Right cardiac atrium (tissue), 5 donors: Measurements from ENCODE around the gene TIMMDC1. TPM values are rescaled to one million over a fixed set of nuclear protein-coding genes. Genes with fewer than 3 reads are reported as not detected.
"Not testable (repeated sequence)": the region's sequence is repeated elsewhere in the genome, so short reads cannot be mapped to it uniquely, and the experiment has no call there.

Source experiments
- ATAC-seq, 2 donors: fragments of 200-7000 bp; cut with Tn5 transposase; one replicate each; pipeline versions ENCODE4 v1.8.0 to v1.9.1; 2020; ENCODE audit warnings: moderate library complexity in 2 of 2, mild to moderate bottlenecking in 1 of 2
- DNase-seq, 3 donors: peaks; one replicate each; pipeline ENCODE4 v3.0.0-alpha.2; 2020
- H3K27ac ChIP-seq: one replicate; pipeline ENCODE4 v1.5.1; 2013; ENCODE audit warnings: mild to moderate bottlenecking, low read length, control low read depth, moderate library complexity
- H3K27me3 ChIP-seq: one replicate; pipeline ENCODE4 v1.6.1; 2013; ENCODE audit not compliant: control insufficient read depth, insufficient read depth
- H3K4me1 ChIP-seq: one replicate; pipeline ENCODE4 v1.6.1; 2013; ENCODE audit warnings: low read length; ENCODE audit not compliant: control insufficient read depth, insufficient read depth
- H3K4me3 ChIP-seq: one replicate; pipeline ENCODE4 v1.5.1; 2013; ENCODE audit warnings: low read length, control low read depth
- H3K9me3 ChIP-seq: one replicate; pipeline ENCODE4 v1.6.1; 2013; ENCODE audit warnings: low read length; ENCODE audit not compliant: control insufficient read depth
- WGBS: extraction: QIAGEN DNeasy Blood & Tissue Kit; methylation state at CpG from one replicate; pipeline ENCODE4 v1.1.7; 2013; 5-methylcytosine and 5-hydroxymethylcytosine counted together
- intact Hi-C, 4 donors: fragments of 100-400 bp; cut with DNase I; formaldehyde crosslinking; loops; one replicate each; pipeline versions ENCODE4 v1.11.0 to v1.14.0; 2022 to 2023
- polyA plus RNA-seq: library from polyadenylated mRNA; stranded (reverse); fragments of 200-250 nt; gene quantifications from one replicate; pipeline ENCODE4 v1.2.3, GENCODE V29; 2013
- total RNA-seq, 4 donors: library from RNA; stranded (reverse); fragmentation: NEBNext Ultra II Directional; extraction: Animal tissue kit (Norgen Biotek cat#: 25700); gene quantifications; one replicate each; pipeline ENCODE4 v1.2.1, GENCODE V29; 2021
- donor health status: healthy with polysubstance abuse.
- donor health status: DM: no; HTN: yes; CAD: no.
- donor health status: DM: no; HTN: no; CAD: no.
- donor health status: DM: no; HTN: yes; CAD: no; lungs with severe emphysema.
- donor health status: DM: yes; HTN: yes; CAD: no.

TIMMDC1 gene
- total and polyA plus RNA-seq, 5 donors: 146 to 254 (median 231) TPM

DNA sequence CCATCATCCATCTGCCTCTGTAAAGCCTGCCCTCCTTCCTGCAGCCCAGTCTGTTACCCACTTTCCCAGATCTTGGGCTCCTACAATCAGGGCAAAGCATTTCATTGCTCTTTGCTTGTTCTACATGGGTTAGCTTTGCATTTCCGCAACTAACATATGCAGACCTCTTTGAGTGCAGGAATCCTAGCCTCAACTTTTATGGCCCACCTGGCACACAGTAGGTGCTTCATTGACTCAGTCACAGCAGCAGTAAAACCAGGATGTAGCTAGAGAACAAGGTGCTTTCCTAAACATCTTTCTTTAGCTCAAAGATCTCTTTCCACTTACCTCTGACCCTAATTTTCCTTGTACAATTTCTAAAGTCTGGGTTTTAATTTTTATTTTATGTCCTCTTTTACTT lies 57.6 kb downstream of the TIMMDC1 start:
- DNase-seq (no peak), ATAC-seq (no peak)
- intact Hi-C loops: no loop called here
- H3K9me3 ChIP-seq: no peaks in the 10 kb centered on the region
- WGBS: 100% methylated on average over 1 of the region's 1 CpG
- no peak overlapping the region for H3K4me3 ChIP-seq
- H3K4me1 ChIP-seq: no peaks in the 10 kb centered on the region
- no peak overlapping the region for H3K27ac ChIP-seq
- no peaks in the 10 kb centered on the region for H3K27me3 ChIP-seq

GRCh38 chr3:119557192-119557876 lies 59.0 kb downstream of the TIMMDC1 start:
- ATAC-seq (no peak), DNase-seq (no peak)
- no peak overlapping the region for H3K27ac ChIP-seq
- no peak overlapping the region for H3K4me3 ChIP-seq
- no peaks in the 10 kb centered on the region for H3K4me1 ChIP-seq
- 93% methylated on average over 7 of the region's 7 CpGs for WGBS
- intact Hi-C loops: no loop called here
- H3K27me3 ChIP-seq: no peaks in the 10 kb centered on the region
- H3K9me3 ChIP-seq: no peaks in the 10 kb centered on the region

DNA sequence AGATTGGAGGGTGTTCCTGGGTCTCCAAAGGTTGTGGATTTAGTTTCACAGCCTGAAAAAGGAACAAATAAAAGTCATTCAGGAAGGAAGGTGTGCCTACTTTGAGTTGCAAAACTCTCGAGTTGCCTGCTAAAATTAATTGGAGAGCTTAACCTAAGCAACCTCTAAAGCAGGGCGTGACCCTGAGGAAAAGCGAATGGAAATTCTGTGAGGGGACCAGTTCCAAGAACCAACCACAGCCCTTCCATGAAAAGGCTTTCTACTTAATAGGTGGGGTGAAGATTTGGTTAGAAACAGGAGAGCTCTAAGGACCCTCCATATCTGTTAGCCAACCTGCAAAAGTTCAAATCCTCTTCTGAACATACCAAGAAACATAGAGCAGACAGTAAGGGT lies 59.5 kb downstream of the TIMMDC1 start:
- no peak for DNase-seq
- H3K27ac ChIP-seq: no peak overlapping the region
- H3K4me3 ChIP-seq: no peak overlapping the region
- 82% methylated on average over 3 of the region's 3 CpGs for WGBS
- intact Hi-C loops: no loop called here
- no peaks in the 10 kb centered on the region for H3K4me1 ChIP-seq
- H3K9me3 ChIP-seq: no peaks in the 10 kb centered on the region
- ATAC-seq: no peak
- no peaks in the 10 kb centered on the region for H3K27me3 ChIP-seq

- 94% methylated on average over 9 of the region's 9 CpGs for WGBS
- intact Hi-C loops: no loop called here
- DNase-seq (no peak), ATAC-seq (no peak)
- H3K4me1 ChIP-seq: no peaks in the 10 kb centered on the region
- H3K9me3 ChIP-seq: no peaks in the 10 kb centered on the region
- no peak overlapping the region for H3K27ac ChIP-seq
- no peak overlapping the region for H3K4me3 ChIP-seq
- no peaks in the 10 kb centered on the region for H3K27me3 ChIP-seq
These were observed 60.4 kb downstream of the TIMMDC1 start for GRCh38 chr3:119558626-119559317.

DNA sequence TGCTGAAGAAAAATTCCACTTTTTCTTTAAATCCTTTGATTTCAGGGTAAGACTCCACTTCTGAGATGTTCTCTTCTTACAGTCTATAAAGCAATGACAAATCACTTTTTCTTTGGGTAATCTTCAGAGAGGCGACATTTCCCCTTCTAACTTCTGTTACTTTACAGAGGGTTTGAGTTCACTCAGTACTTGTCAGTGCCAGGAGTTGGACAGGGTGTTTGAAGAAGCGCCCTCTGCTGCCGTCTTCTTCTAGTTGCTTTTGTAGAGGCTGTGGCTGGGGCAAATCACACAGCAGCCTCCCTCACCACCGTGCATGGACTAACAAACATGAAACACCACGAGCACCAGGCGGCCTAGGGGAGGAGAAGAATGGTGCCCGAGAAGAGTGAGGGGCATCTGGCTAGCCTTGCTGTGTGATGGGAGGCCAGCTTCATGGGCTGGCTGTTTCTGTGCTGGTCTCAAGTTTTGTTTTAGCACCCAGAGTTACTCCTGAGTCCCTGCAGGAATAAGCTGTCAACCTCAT lies 61.2 kb downstream of the TIMMDC1 start, which contains the start of gene CD80:
Gene CD80, minus strand, starts transcription at position 174 of the 523 bp plus-strand sequence. CDS start 1,886 bp downstream, outside the sequence.
- WGBS: 23% methylated on average over 7 of the region's 7 CpGs
- no peaks in the 10 kb centered on the region for H3K4me1 ChIP-seq
- no peaks in the 10 kb centered on the region for H3K9me3 ChIP-seq
- DNase-seq (peak; percentile 50 to 78 (median 66)), ATAC-seq (peak; percentile 72 to 80)
- H3K27me3 ChIP-seq: no peaks in the 10 kb centered on the region
- intact Hi-C loops: no loop called here
- H3K4me3 ChIP-seq: no peak within 1 kb of the TSS
- H3K27ac ChIP-seq: no peak within 1 kb of the TSS

GRCh38 chr3:119560160-119560559 lies 61.8 kb downstream of the TIMMDC1 start:
- DNase-seq (no peak), ATAC-seq (peak in 1 of 2 donors; percentile 13)
- H3K4me3 ChIP-seq: no peak overlapping the region
- no peaks in the 10 kb centered on the region for H3K9me3 ChIP-seq
- H3K4me1 ChIP-seq: no peaks in the 10 kb centered on the region
- intact Hi-C loops: no loop called here
- 91% methylated on average over 5 of the region's 5 CpGs for WGBS
- no peaks in the 10 kb centered on the region for H3K27me3 ChIP-seq
- H3K27ac ChIP-seq: no peak overlapping the region

GRCh38 chr3:119562307-119562961 lies 64.1 kb downstream of the TIMMDC1 start:
- WGBS: 40% methylated on average over 6 of the region's 6 CpGs
- ATAC-seq (peak in 1 of 2 donors; percentile 39), DNase-seq (peak in 1 of 3 donors; percentile 43)
- no peak overlapping the region for H3K4me3 ChIP-seq
- no peak overlapping the region for H3K27ac ChIP-seq
- intact Hi-C loops: no loop called here
- no peaks in the 10 kb centered on the region for H3K27me3 ChIP-seq
- no peaks in the 10 kb centered on the region for H3K9me3 ChIP-seq
- no peaks in the 10 kb centered on the region for H3K4me1 ChIP-seq

- DNase-seq, H3K9me3 ChIP-seq, H3K4me3 ChIP-seq, intact Hi-C loops, H3K27ac ChIP-seq, H3K27me3 ChIP-seq, H3K4me1 ChIP-seq, ATAC-seq: not testable (repeated sequence)
- 86% methylated on average over 2 of the region's 2 CpGs for WGBS
These were observed 65.0 kb downstream of the TIMMDC1 start for GRCh38 chr3:119563334-119563733.

GRCh38 chr3:119569156-119569555 lies 70.8 kb downstream of the TIMMDC1 start:
- H3K9me3 ChIP-seq: no peaks in the 10 kb centered on the region
- H3K27me3 ChIP-seq: no peaks in the 10 kb centered on the region
- intact Hi-C loops: no loop called here
- H3K4me1 ChIP-seq: peaks cover 2% of the 10 kb centered on the region
- WGBS: 92% methylated on average over 4 of the region's 4 CpGs
- H3K4me3 ChIP-seq: no peak overlapping the region
- DNase-seq (no peak), ATAC-seq (no peak)
- H3K27ac ChIP-seq: no peak overlapping the region

GRCh38 chr3:119570229-119570628 lies 71.9 kb downstream of the TIMMDC1 start:
- peaks cover 2% of the 10 kb centered on the region for H3K4me1 ChIP-seq
- no peak overlapping the region for H3K4me3 ChIP-seq
- H3K27ac ChIP-seq: no peak overlapping the region
- ATAC-seq (peak; percentile 47 to 74), DNase-seq (no peak)
- WGBS: 81% methylated on average over 5 of the region's 5 CpGs
- no peaks in the 10 kb centered on the region for H3K9me3 ChIP-seq
- intact Hi-C loops: no loop called here
- H3K27me3 ChIP-seq: no peaks in the 10 kb centered on the region

- Histone ChIP-seq H3K27me3 (no peaks in the 10 kb centered on the region), H3K27ac (no peak overlapping the region), H3K9me3 (no peaks in the 10 kb centered on the region), H3K4me1 (peaks cover 2% of the 10 kb centered on the region), H3K4me3 (no peak overlapping the region)
- intact Hi-C loops: no loop called here
- peak in 1 of 2 donors; percentile 31 for ATAC-seq
- 88% methylated on average over 1 of the region's 1 CpG for WGBS
- no peak for DNase-seq
These were observed 72.9 kb downstream of the TIMMDC1 start for GRCh38 chr3:119571230-119571629.
